ENCODE measurements around the gene FBN3.
"Not testable (repeated sequence)": the region's sequence is repeated elsewhere in the genome, so short reads cannot be mapped to it uniquely, and the experiment has no call there.

Gene FBN3

GRCh38 chr19:8117991-8118390 lies 31.4 kb downstream of the FBN3 start:
- DNase-seq (ENCODE audit: low spot score): no peak

- DNase-seq (ENCODE audit: low spot score): peak; percentile 3
Measured at GRCh38 chr19:8116437-8117293, 32.7 kb downstream of the FBN3 start.

- no peak for DNase-seq (ENCODE audit: low spot score)
Measured at GRCh38 chr19:8115805-8116396, 33.5 kb downstream of the FBN3 start.

DNA sequence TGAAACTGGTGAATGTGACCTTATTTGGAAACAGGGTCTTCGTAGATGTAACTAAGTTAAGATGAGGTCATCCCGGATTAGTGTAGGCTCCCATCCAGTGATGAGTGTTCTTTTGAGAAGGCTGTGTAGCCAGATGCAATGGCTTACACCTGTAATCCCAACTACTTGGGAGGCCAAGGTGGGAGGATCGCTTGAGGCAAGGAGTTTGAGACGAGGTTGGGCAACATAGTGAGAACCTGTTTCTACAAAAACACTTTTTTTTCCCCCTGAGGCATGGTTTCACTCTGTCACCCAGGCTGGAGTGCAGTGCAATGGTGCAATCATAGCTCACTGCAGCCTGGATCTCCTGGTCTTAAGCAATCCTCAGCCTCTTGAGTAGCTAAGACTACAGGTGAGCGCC lies 36.4 kb downstream of the FBN3 start:
- DNase-seq (ENCODE audit: low spot score): no peak

- no peak for DNase-seq (ENCODE audit: low spot score)
Measured at GRCh38 chr19:8111376-8111775, 38.0 kb downstream of the FBN3 start.

DNA sequence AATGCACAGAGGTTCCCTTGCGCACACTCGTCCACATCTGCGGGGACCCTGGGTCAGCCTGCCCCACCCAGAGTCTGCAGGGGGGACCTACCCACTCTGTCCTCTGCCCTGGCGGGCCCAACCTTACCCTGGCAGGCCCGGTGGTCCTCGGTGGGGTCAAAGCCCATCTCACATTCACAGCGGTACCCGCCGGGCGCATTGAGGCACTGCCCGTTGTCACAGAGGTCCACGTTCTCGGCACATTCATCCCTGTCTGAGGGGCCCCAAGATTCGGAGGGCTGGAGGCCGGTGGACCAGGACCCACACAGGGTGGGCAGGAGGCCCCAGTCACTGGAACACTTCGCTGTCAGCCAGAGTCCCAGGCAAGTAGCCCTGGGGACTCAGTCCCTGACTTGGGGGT lies 38.5 kb downstream of the FBN3 start:
- DNase-seq (ENCODE audit: low spot score): no peak

DNA sequence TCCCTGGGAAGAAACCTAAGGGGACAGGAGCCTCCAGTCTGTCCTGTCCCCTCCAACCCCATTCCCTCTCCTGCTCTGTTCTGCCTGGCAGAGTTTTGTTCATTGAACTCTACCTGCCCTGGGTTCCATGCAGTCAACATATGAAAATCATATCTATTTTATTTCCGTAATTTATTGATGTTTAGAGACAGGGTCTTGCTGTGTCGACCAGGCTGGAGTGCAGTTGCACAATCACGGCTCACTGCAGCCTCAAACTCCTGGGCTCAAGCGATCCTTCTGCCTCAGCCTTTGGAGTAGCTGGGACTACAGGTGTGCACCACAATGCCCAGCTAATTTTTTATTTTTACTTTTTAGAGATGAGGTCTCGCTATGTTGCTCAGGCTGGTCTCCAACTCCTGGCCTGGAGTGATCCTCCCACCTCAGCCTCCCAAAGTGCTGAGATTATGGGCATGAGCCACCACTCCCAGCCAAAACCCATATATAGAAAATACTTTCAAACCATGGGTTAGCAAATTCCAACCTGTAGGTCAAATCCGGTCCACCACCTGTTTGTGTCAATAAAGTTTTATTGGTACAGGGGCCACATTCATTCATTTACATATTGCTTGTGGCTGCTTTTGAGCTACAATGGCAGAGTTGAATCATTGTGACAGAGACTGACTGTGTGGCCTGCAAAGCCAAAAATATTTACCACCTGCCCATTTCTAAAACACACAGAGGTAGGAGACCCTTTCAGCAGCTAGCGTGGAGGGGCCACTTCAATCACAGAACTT lies 39.3 kb downstream of the FBN3 start:
- DNase-seq (ENCODE audit: low spot score): no peak

- DNase-seq (ENCODE audit: low spot score): no peak
Measured at GRCh38 chr19:8109455-8109854, 39.9 kb downstream of the FBN3 start.

- no peak for DNase-seq (ENCODE audit: low spot score)
Measured at GRCh38 chr19:8108560-8109445, 40.6 kb downstream of the FBN3 start.

DNA sequence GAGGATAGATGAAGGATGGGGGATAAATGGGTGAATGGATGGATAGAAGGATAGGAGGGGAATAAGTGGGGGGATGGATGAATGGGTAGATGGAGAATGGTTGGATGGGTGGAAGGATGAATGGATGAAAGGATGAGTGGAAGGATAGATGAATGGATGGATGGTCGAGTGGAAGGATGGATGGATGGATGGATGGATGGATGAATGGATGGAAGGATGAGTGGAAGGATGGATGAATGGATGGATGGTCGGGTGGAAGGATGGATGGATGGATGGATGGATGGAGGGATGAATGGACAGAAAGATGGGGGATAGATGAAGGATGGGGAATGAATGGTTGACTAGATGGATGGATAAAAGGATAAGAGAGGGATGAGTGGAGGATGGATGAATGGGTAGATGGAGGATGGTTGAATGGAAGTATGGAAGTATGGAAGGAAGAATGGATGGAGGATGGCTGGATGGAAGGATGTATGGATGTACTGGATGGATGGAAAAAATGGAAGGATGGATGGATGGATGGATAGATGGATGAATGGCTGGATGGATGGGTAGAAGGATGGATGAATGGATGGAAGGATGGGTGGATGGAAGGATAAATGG lies 42.0 kb downstream of the FBN3 start:
- DNase-seq (ENCODE audit: low spot score): no peak

DNA sequence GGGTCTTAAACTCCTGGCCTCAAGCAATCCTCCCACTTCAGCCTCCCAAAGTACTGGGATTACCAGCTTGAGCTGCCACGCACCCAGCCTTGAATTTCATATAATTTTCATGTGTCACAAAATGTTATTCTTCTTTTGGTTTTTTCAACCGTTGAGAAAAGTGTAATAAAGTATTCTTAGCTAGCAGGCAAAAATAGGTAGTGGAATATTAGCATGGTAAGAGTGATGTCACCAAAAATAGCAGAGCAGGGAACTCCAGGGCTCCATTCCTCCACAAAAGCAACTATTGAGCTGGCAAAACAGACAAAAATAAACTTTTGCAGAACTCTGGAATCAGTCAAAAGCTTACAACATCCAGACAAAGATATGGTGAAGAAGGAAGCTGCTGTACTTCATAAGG lies 43.9 kb downstream of the FBN3 start:
- no peak for DNase-seq (ENCODE audit: low spot score)

DNA sequence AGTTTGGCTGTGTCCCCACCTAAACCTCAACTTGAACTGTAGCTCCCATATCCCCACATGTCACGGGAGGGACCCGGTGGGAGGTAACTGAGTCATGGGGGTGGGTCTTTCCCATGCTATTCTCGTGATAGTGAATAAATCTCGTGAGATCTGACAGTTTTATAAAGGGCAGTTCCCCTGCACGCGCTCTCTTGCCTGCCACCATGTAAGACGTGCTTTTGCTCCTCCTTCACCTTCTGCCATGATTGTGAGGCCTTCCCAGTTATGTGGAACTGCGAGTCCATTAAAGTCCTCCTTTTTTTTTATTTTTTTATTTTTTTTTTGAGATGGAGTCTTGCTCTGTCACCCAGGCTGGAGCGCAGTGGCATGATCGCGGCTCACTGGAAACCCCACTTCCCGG lies 47.5 kb downstream of the FBN3 start:
- not testable (repeated sequence) for DNase-seq (ENCODE audit: low spot score)

DNA sequence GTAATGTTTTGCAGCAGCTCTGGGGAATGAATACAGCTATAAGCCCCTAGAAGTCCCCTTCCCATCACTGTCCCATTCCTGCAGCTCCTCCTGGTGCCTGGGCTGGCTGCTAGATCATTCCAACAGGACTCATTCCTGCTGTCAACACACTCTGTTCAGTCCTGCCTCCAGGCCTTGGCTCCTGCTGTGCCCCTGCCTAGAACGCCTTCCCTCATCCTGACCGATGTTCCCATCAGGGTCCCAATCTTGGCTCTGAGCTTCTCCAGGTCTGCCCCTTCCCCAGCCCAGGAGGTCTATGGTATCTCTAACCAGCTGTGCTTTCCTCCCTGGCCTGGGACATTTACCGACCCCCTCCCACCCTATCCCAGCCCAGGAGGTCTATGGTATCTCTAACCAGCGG lies 48.1 kb downstream of the FBN3 start:
- DNase-seq (ENCODE audit: low spot score): no peak

DNA sequence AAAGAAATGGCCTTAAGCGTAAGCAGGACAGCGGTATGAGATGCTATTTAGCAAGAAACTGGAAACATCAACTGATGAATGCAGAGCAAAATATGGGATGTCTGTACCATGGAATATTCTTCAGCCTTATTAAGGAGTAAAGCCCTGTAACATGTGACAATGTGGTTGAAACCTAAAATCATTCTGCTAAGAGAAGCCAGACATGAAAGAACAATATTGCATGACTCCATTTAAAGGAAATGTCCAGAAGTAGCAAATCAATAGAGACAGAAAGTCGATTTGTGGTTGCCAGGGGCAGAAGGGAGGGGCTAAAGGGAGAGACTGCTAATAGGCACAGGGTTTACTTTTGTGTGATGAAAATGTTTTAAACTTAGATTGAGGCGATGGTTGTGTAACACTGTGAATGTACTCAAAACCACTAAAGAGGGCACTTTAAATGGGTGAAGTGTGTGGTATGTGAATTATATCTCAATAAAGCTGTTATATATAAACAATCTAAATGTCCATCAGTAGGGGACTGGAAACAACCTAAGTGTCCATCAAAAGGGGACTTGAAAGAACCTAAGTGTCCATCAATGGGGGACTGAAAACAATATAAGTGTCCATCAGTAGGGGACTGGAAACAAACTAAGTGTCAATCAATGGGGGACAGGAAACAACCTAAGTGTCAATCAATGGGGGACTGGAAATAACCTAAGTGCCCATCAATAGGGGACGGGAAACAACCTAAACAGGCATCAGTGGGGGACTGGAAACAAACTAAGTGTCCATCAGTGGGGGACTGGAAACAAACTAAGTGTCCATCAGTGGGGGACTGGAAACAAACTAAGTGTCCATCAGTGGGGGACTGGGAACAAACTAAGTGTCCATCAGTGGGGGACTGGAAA lies 51.5 kb downstream of the FBN3 start:
- no peak for DNase-seq (ENCODE audit: low spot score)

DNA sequence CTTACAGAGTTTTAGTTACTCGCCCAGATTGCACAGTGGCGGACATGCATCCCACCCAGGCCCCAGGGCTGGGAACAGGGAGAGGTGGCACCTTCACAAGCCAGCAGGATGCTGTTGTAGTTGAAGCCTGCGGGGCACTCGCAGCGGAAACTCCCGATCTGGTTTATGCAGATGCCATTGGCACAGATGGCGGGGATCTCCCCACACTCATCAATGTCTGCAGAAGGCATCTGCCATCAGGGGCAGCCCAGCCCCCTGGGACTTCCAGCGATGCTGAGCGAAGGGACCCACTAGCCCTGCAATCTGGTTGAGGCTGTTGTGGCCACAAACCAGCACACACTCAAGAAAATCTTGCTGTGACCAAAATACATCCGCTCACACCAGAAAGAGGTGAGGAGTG lies 52.2 kb downstream of the FBN3 start:
- DNase-seq (ENCODE audit: low spot score): no peak

DNA sequence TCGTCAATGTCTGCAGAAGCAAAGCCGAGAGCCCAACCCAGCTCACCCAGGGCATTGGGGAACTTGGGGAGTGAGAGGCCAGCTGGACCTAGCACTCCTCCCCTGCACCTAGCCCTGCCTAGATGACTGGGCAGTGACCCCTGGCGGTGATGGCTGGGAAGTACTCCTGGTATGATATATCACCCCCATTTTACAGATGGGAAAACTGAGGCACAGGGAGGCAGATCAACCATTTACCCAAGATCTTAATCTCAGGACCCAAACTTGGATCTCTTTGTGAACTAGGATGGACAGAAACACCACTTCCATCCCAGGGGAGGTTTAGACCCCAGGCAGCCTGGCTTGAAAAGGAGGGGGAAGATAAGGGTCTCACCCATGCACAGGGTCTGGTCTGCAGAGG lies 53.3 kb downstream of the FBN3 start:
- peak; percentile 44 for DNase-seq (ENCODE audit: low spot score)

DNA sequence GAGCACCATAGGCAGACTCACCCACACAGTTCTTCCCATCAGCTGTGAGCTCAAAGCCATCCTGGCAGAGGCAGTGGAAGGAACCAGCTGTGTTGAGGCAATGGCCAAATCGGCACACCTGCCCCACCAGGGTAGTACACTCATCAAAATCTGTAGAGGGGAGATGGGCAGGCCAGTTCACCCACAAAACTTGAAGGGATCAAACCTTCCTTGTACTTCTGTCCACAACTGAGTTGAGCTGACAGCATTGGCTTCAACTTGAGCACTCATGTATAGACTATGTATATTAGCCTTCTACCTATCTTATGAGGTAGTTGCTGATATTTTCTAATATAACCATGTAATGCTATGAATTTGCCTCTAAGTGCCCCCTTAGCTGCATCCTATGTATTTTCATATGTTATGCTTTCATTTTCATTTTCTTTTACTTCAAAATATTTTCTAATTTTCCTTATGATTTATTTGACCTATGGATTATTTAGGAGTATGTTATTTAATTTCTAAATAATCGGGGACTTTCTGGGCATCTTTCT lies 54.0 kb downstream of the FBN3 start:
- no peak for DNase-seq (ENCODE audit: low spot score)

- DNase-seq (ENCODE audit: low spot score): no peak
Measured at GRCh38 chr19:8094336-8094735, 55.1 kb downstream of the FBN3 start.

- no peak for DNase-seq (ENCODE audit: low spot score)
Measured at GRCh38 chr19:8093740-8094139, 55.7 kb downstream of the FBN3 start.

GRCh38 chr19:8090950-8091349 lies 58.4 kb downstream of the FBN3 start:
- no peak for DNase-seq (ENCODE audit: low spot score)
